ENCODE results near the gene CDH2.

GRCh38 chr18:28161608-28162599, 15.0 kb downstream of the CDH2 start:
- TF ChIP-seq CTCF (IDR thresholded peaks at IDR 0.05) (no peak), POLR2A (IDR thresholded peaks at IDR 0.05) (no peak)

Measured in prostate gland (tissue), 2 donors.